Activated T-cell treated with anti-CD3 and anti-CD28 coated beads, Interleukin-2, amount 50 U/mL, for 4 hours (primary cell): ENCODE results near the gene CDNF. TPM values are rescaled to one million over a fixed set of nuclear protein-coding genes. Genes with fewer than 3 reads are reported as not detected.
A peak's percentile ranks its signal among the peaks of the same experiment; 100 is the strongest.
"Not testable (repeated sequence)": the region's sequence is repeated elsewhere in the genome, so short reads cannot be mapped to it uniquely, and the experiment has no call there.

Experiments
- ATAC-seq, 2 donors: fragments of 200-7000 bp; cut with Tn5 transposase; one replicate each; pipeline ENCODE4 v1.10.0; 2021
- DNase-seq: peaks from one replicate; pipeline ENCODE4 v3.0.0-alpha.2; 2020
- H3K27me3 Mint-ChIP-seq: one replicate; pipeline ENCODE4 v1.8.0; 2021; ENCODE audit warnings: low read depth, mixed read lengths
- H3K36me3 Mint-ChIP-seq: one replicate; pipeline ENCODE4 v1.8.0; 2022; ENCODE audit warnings: mixed read lengths; ENCODE audit not compliant: insufficient read depth
- H3K4me1 Mint-ChIP-seq: one replicate; pipeline ENCODE4 v1.8.0; 2021; ENCODE audit warnings: low read depth, mixed read lengths
- H3K4me3 Mint-ChIP-seq: one replicate; pipeline ENCODE4 v1.8.0; 2021; ENCODE audit warnings: mild to moderate bottlenecking, moderate library complexity, mixed read lengths
- H3K9me3 Mint-ChIP-seq: one replicate; pipeline ENCODE4 v1.8.0; 2021; ENCODE audit warnings: mixed read lengths
- total RNA-seq, 3 donors: library from RNA; stranded (reverse); gene quantifications; one replicate each; pipeline ENCODE4 v1.2.1, GENCODE V29; 2021

Gene CDNF
- total RNA-seq = 1 to 10 TPM in 2 of 3 donors, under 1 TPM in 1; 0.71 to 2.1 (median 1.0) TPM

- H3K36me3 Mint-ChIP-seq = peaks cover 19% of the 10 kb centered on the region
- H3K4me1 Mint-ChIP-seq = peaks cover 18% of the 10 kb centered on the region
- H3K4me3 Mint-ChIP-seq = peak within 1 kb of the TSS; percentile 96
- no peaks in the 10 kb centered on the region for H3K27me3 Mint-ChIP-seq
- no peaks in the 10 kb centered on the region for H3K9me3 Mint-ChIP-seq
- ATAC-seq (peak; percentile 93 to 94), DNase-seq (peak; percentile 99)
Observed at GRCh38 chr10:14837757-14838581, at the start of gene CDNF, which contains the start of the genes HSPA14 and MSANTD7. TSS of gene CDNF (minus strand) at chr10:14838037. CDS start at chr10:14837946, 91 bp downstream. TSS of gene HSPA14 (plus strand) at chr10:14838306. CDS start at chr10:14838403, 97 bp downstream. TSS of gene MSANTD7 (plus strand) at chr10:14838306. CDS start at chr10:14842285, 3,979 bp downstream.

GRCh38 chr10:14884082-14884481 lies 46.2 kb upstream of the CDNF start:
- Mint-ChIP-seq H3K36me3 (peaks cover 6% of the 10 kb centered on the region), H3K27me3 (no peaks in the 10 kb centered on the region), H3K4me3 (no peak overlapping the region), H3K4me1 (peaks cover 20% of the 10 kb centered on the region), H3K9me3 (no peaks in the 10 kb centered on the region)
- DNase-seq (no peak), ATAC-seq (peak in 1 of 2 donors; percentile 35)

- no peak for DNase-seq
- H3K4me1 Mint-ChIP-seq = peaks cover 31% of the 10 kb centered on the region
- H3K36me3 Mint-ChIP-seq = peaks cover 6% of the 10 kb centered on the region
- peak overlapping the region; percentile 90 for H3K4me3 Mint-ChIP-seq
- no peaks in the 10 kb centered on the region for H3K27me3 Mint-ChIP-seq
- H3K9me3 Mint-ChIP-seq = no peaks in the 10 kb centered on the region
- ATAC-seq = no peak
Observed at GRCh38 chr10:14880229-14880628, 42.4 kb upstream of the CDNF start.

GRCh38 chr10:14879928-14880193 lies 42.0 kb upstream of the CDNF start:
- Mint-ChIP-seq H3K36me3 (peaks cover 6% of the 10 kb centered on the region), H3K27me3 (no peaks in the 10 kb centered on the region), H3K9me3 (no peaks in the 10 kb centered on the region), H3K4me1 (peaks cover 31% of the 10 kb centered on the region), H3K4me3 (peak overlapping the region; percentile 90)
- DNase-seq (no peak), ATAC-seq (no peak)

GRCh38 chr10:14879124-14879927 lies 41.5 kb upstream of the CDNF start:
- ATAC-seq = peak; percentile 28 to 33
- peak overlapping the region; percentile 90 for H3K4me3 Mint-ChIP-seq

GRCh38 chr10:14878266-14879123 lies 40.7 kb upstream of the CDNF start, which contains the start of gene SUV39H2:
TSS of gene SUV39H2 (plus strand) at chr10:14878866. CDS start at chr10:14878889, 23 bp downstream.
- ATAC-seq (peak; percentile 95 to 96), DNase-seq (peak; percentile 92)
- Mint-ChIP-seq H3K36me3 (peaks cover 5% of the 10 kb centered on the region), H3K27me3 (no peaks in the 10 kb centered on the region), H3K9me3 (no peaks in the 10 kb centered on the region), H3K4me3 (peak within 1 kb of the TSS; percentile 96), H3K4me1 (peaks cover 32% of the 10 kb centered on the region)

More at GRCh38 chr10:14879124-14879927, 41.5 kb upstream of the CDNF start:
- H3K27me3 Mint-ChIP-seq = no peaks in the 10 kb centered on the region
- H3K9me3 Mint-ChIP-seq = no peaks in the 10 kb centered on the region
- peaks cover 6% of the 10 kb centered on the region for H3K36me3 Mint-ChIP-seq
- peaks cover 31% of the 10 kb centered on the region for H3K4me1 Mint-ChIP-seq
- peak; percentile 23 for DNase-seq

- Mint-ChIP-seq H3K36me3 (peaks cover under 1% of the 10 kb centered on the region), H3K9me3 (no peaks in the 10 kb centered on the region), H3K27me3 (no peaks in the 10 kb centered on the region), H3K4me3 (peak overlapping the region; percentile 96), H3K4me1 (peaks cover 29% of the 10 kb centered on the region)
- no peak for DNase-seq
- no peak for ATAC-seq
Observed at GRCh38 chr10:14876764-14877163, 38.9 kb upstream of the CDNF start.

GRCh38 chr10:14875941-14876340 lies 38.1 kb upstream of the CDNF start:
- Mint-ChIP-seq H3K4me3 (no peak overlapping the region), H3K4me1 (peaks cover 29% of the 10 kb centered on the region), H3K27me3 (no peaks in the 10 kb centered on the region), H3K9me3 (no peaks in the 10 kb centered on the region), H3K36me3 (no peaks in the 10 kb centered on the region)
- DNase-seq (no peak), ATAC-seq (no peak)

GRCh38 chr10:14873090-14873760 lies 35.4 kb upstream of the CDNF start:
- Mint-ChIP-seq H3K9me3 (no peaks in the 10 kb centered on the region), H3K36me3 (peaks cover 8% of the 10 kb centered on the region), H3K4me3 (no peak overlapping the region), H3K4me1 (peaks cover 13% of the 10 kb centered on the region), H3K27me3 (no peaks in the 10 kb centered on the region)
- DNase-seq = no peak
- no peak for ATAC-seq

GRCh38 chr10:14864871-14865270 lies 27.0 kb upstream of the CDNF start:
- not testable (repeated sequence) for H3K4me3 Mint-ChIP-seq, H3K4me1 Mint-ChIP-seq

GRCh38 chr10:14864466-14864865 lies 26.6 kb upstream of the CDNF start:
- not testable (repeated sequence) for H3K4me3 Mint-ChIP-seq, H3K4me1 Mint-ChIP-seq, H3K27me3 Mint-ChIP-seq

More at GRCh38 chr10:14864871-14865270, 27.0 kb upstream of the CDNF start:
- H3K36me3 Mint-ChIP-seq = peaks cover 38% of the 10 kb centered on the region
- H3K27me3 Mint-ChIP-seq, H3K9me3 Mint-ChIP-seq, DNase-seq, ATAC-seq: not testable (repeated sequence)

GRCh38 chr10:14860791-14861190 lies 23.0 kb upstream of the CDNF start:
- H3K36me3 Mint-ChIP-seq = peaks cover 40% of the 10 kb centered on the region
- no peaks in the 10 kb centered on the region for H3K4me1 Mint-ChIP-seq
- no peak overlapping the region for H3K4me3 Mint-ChIP-seq
- DNase-seq (no peak), ATAC-seq (no peak)
- no peaks in the 10 kb centered on the region for H3K9me3 Mint-ChIP-seq
- no peaks in the 10 kb centered on the region for H3K27me3 Mint-ChIP-seq

More at GRCh38 chr10:14864466-14864865, 26.6 kb upstream of the CDNF start:
- H3K9me3 Mint-ChIP-seq, ATAC-seq, DNase-seq: not testable (repeated sequence)
- peaks cover 36% of the 10 kb centered on the region for H3K36me3 Mint-ChIP-seq

- H3K9me3 Mint-ChIP-seq = no peaks in the 10 kb centered on the region
- ATAC-seq = no peak
- no peaks in the 10 kb centered on the region for H3K4me1 Mint-ChIP-seq
- no peaks in the 10 kb centered on the region for H3K27me3 Mint-ChIP-seq
- DNase-seq = no peak
- H3K36me3 Mint-ChIP-seq = peaks cover 42% of the 10 kb centered on the region
- H3K4me3 Mint-ChIP-seq = no peak overlapping the region
Observed at GRCh38 chr10:14859775-14860174, 21.9 kb upstream of the CDNF start.
